ENCODE measurements around the gene EWSR1.

- peak; percentile 24 for TF ChIP-seq CTCF (IDR thresholded peaks at IDR 0.05; ENCODE audit: borderline replicate concordance, extremely low read depth, low read length, poor library complexity, severe bottlenecking)
- TF ChIP-seq EZH2 (IDR thresholded peaks at IDR 0.05; ENCODE audit: borderline replicate concordance, low read depth, low read length, severe bottlenecking), result no peak
These were observed 52.5 kb downstream of the EWSR1 start for GRCh38 chr22:29320546-29320945.

All from DND-41 (cell line).